Mesendoderm (in vitro differentiated cells): ENCODE measurements around the gene C1orf174.

ENCODE experiments used
- DNase-seq: peaks from one replicate; pipeline ENCODE4 v3.0.0; 2013
- H2AK5ac ChIP-seq: 2 replicates; pipeline ENCODE4 v1.6.1; 2013; ENCODE audit warnings: low read length, inconsistent platforms
- H2BK120ac ChIP-seq: 2 replicates; pipeline ENCODE4 v1.6.1; 2013; ENCODE audit warnings: low read depth, mild to moderate bottlenecking, low read length, moderate library complexity, mixed read lengths
- H2BK15ac ChIP-seq: replicated peaks from 2 replicates; pipeline ENCODE4 v1.6.1; 2013; ENCODE audit warnings: low read depth, mild to moderate bottlenecking, moderate library complexity
- H2BK5ac ChIP-seq: 2 replicates; pipeline ENCODE4 v1.6.1; 2013; ENCODE audit warnings: low read length, inconsistent platforms
- H3K18ac ChIP-seq: 2 replicates; pipeline ENCODE4 v1.6.1; 2013; ENCODE audit warnings: mild to moderate bottlenecking, low read length, mixed read lengths
- H3K23ac ChIP-seq: one replicate; pipeline ENCODE4 v1.6.1; 2013; ENCODE audit warnings: low read length
- H3K27ac ChIP-seq: 2 replicates; pipeline ENCODE4 v1.5.1; 2013; ENCODE audit warnings: low read depth, mild to moderate bottlenecking, inconsistent platforms, low read length, moderate library complexity
- H3K27me3 ChIP-seq: 2 replicates; pipeline ENCODE4 v1.6.1; 2013; ENCODE audit warnings: low read length, control low read depth, mild to moderate bottlenecking, inconsistent platforms; ENCODE audit not compliant: insufficient read depth, poor library complexity
- H3K36me3 ChIP-seq: 2 replicates; pipeline ENCODE4 v1.6.1; 2013; ENCODE audit warnings: low read length, inconsistent platforms; ENCODE audit not compliant: control insufficient read depth, insufficient read depth
- H3K4ac ChIP-seq: one replicate; pipeline ENCODE4 v1.6.1; 2013; ENCODE audit warnings: low read depth, mild to moderate bottlenecking, low read length, moderate library complexity
- H3K4me1 ChIP-seq: 2 replicates; pipeline ENCODE4 v1.6.1; 2013; ENCODE audit warnings: low read depth, low read length, inconsistent platforms; ENCODE audit not compliant: control insufficient read depth
- H3K4me2 ChIP-seq: 2 replicates; pipeline ENCODE4 v1.6.1; 2013; ENCODE audit warnings: low read length
- H3K4me3 ChIP-seq: 2 replicates; pipeline ENCODE4 v1.5.1; 2013; ENCODE audit warnings: mild to moderate bottlenecking, low read length
- H3K56ac ChIP-seq: one replicate; pipeline ENCODE4 v1.6.1; 2013; ENCODE audit warnings: low read length
- H3K79me1 ChIP-seq: 2 replicates; pipeline ENCODE4 v1.6.1; 2013; ENCODE audit warnings: low read length, inconsistent platforms
- H3K79me2 ChIP-seq: 2 replicates; pipeline ENCODE4 v1.6.1; 2013; ENCODE audit warnings: mild to moderate bottlenecking, low read length; ENCODE audit not compliant: control insufficient read depth, insufficient read depth
- H3K9ac ChIP-seq: 2 replicates; pipeline ENCODE4 v1.6.1; 2013; ENCODE audit warnings: low read length, inconsistent platforms
- H4K5ac ChIP-seq: one replicate; pipeline ENCODE4 v1.6.1; 2013; ENCODE audit warnings: low read length
- H4K8ac ChIP-seq: one replicate; pipeline ENCODE4 v1.6.1; 2013; ENCODE audit warnings: low read depth, mild to moderate bottlenecking, control low read depth, low read length, moderate library complexity
- WGBS: extraction: QIAGEN DNeasy Blood & Tissue Kit; methylation state at CpG from one replicate; pipeline ENCODE4 v1.1.7; 2013; ENCODE audit warnings: low lambda C conversion rate, missing lambda C conversion rate; ENCODE audit not compliant: insufficient coverage; ENCODE audit errors: extremely low coverage; 5-methylcytosine and 5-hydroxymethylcytosine counted together

Gene C1orf174

DNA sequence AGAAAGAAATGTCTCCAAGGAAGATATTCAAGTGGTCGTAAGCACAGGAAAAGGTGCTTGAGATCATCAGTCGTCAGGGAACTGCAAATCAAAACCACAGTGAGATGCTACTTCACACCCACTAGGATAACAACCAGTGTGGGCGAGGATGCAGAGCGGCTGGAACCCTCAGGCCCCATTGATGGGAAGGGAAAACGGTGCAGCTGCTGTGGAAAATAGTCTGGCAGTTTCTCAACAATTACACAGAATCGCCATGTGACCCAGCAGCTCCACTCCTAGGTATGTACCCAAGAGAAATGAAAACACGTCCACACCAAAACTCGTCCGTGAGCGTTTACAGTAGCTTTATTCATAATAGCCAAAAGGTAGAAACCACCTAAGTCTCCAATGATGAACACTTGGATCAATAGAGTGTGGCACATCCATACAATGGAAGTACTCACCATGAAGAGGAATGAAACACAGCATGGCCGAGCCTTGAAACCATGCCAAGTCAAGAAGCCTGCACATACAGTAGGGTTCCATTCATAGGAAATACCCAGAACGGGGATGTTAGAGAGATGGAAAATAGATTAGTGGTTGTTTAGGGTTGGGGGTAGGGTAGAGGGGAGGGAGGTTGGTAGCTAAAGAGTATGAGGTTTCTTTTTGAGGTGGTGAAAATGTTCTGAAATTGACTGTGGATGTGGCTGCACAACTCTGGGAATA lies 36.7 kb downstream of the C1orf174 start:
- no peak for DNase-seq
- no peak overlapping the region for H2BK5ac ChIP-seq
- H4K5ac ChIP-seq: no peak overlapping the region
- no peak overlapping the region for H3K23ac ChIP-seq
- no peak overlapping the region for H3K9ac ChIP-seq
- WGBS: no CpG with 5 or more reads among the region's 12 CpGs
- H3K4me2 ChIP-seq: no peak overlapping the region
- H3K79me1 ChIP-seq: no peaks in the 10 kb centered on the region
- no peak overlapping the region for H3K56ac ChIP-seq
- H3K27me3 ChIP-seq: no peaks in the 10 kb centered on the region
- H3K4ac ChIP-seq: no peak overlapping the region
- no peaks in the 10 kb centered on the region for H3K36me3 ChIP-seq
- no peak overlapping the region for H4K8ac ChIP-seq
- no peak overlapping the region for H2BK120ac ChIP-seq
- H3K27ac ChIP-seq: no peak overlapping the region
- H3K79me2 ChIP-seq: no peaks in the 10 kb centered on the region
- no peaks in the 10 kb centered on the region for H3K4me1 ChIP-seq
- no peak overlapping the region for H3K4me3 ChIP-seq
- no peak overlapping the region for H3K18ac ChIP-seq
- H2AK5ac ChIP-seq: no peak overlapping the region
- no peak overlapping the region for H2BK15ac ChIP-seq

DNA sequence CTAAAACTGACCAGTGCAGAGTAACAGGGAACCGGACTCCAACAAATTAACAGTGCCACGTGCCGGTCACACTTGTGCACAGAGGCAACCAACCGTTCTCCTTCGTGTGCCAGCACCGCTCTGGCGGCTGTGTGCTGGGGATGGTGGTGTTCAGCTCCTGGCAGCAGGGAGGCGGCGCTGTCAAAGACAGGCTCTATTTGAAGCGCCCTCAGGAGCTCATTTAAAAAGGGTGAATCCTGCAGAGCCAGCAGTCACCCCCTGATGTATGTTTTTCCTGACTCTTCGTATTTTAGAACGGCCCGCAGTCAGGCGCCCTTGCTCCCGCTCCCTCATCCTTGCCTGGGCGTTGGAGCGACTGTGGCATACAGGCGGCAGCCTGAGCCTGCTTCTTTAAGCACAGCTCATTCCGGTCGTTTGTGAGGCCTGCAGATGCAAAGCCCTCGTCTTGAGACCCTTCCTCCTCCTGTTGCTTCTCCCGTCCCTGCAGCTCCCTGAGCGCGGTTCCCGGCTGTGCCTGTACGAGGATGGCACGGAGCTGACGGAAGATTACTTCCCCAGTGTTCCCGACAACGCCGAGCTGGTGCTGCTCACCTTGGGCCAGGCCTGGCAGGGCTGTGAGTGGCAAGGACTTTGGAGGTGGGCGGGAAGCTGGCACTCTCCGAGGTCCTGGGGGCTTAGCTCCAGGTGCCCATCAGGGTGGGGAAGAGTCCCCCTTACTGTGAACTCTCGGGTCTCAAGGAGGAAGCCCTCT lies 41.7 kb downstream of the C1orf174 start:
- no peaks in the 10 kb centered on the region for H3K4me1 ChIP-seq
- H3K79me1 ChIP-seq: peaks cover 4% of the 10 kb centered on the region
- H3K56ac ChIP-seq: peak overlapping the region; percentile 77
- no peaks in the 10 kb centered on the region for H3K79me2 ChIP-seq
- H3K4me2 ChIP-seq: peak overlapping the region; percentile 84
- H3K23ac ChIP-seq: no peak overlapping the region
- H3K27me3 ChIP-seq: no peaks in the 10 kb centered on the region
- H3K9ac ChIP-seq: peak overlapping the region; percentile 19
- no peak overlapping the region for H3K4ac ChIP-seq
- peak; percentile 34 for DNase-seq
- no peak overlapping the region for H2BK120ac ChIP-seq
- no peak overlapping the region for H4K8ac ChIP-seq
- H3K4me3 ChIP-seq: no peak overlapping the region
- no peak overlapping the region for H2BK5ac ChIP-seq
- H2AK5ac ChIP-seq: no peak overlapping the region
- H3K27ac ChIP-seq: no peak overlapping the region
- H4K5ac ChIP-seq: no peak overlapping the region
- H3K36me3 ChIP-seq: no peaks in the 10 kb centered on the region
- H3K18ac ChIP-seq: no peak overlapping the region
- WGBS: no CpG with 5 or more reads among the region's 34 CpGs
- H2BK15ac ChIP-seq: no peak overlapping the region

DNA sequence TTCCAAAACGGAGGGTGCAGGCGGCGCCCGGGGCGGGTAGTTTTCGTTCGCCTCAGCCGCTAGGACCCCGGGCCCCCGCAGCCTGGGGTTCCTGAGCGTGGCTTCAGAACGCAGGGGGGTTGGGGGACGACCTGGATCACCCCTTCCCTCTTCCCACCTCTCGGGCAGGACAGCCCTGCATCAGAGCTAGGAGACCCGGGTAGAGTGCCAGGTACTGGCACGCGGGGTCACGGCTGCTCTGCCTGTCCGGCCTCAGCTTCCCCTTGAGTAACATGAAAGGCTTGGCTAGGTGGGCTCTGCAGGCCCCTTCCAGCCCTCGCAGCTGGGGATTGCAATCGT lies 42.3 kb downstream of the C1orf174 start:
- H2BK15ac ChIP-seq: no peak overlapping the region
- peaks cover 4% of the 10 kb centered on the region for H3K79me1 ChIP-seq
- peak overlapping the region; percentile 79 for H3K9ac ChIP-seq
- H2BK120ac ChIP-seq: no peak overlapping the region
- H3K4me2 ChIP-seq: peak overlapping the region; percentile 84
- H3K18ac ChIP-seq: no peak overlapping the region
- H2BK5ac ChIP-seq: no peak overlapping the region
- peak overlapping the region; percentile 56 for H3K23ac ChIP-seq
- no peak overlapping the region for H4K5ac ChIP-seq
- no peak for DNase-seq
- no peak overlapping the region for H3K27ac ChIP-seq
- no peaks in the 10 kb centered on the region for H3K4me1 ChIP-seq
- H2AK5ac ChIP-seq: no peak overlapping the region
- no peaks in the 10 kb centered on the region for H3K79me2 ChIP-seq
- no peaks in the 10 kb centered on the region for H3K27me3 ChIP-seq
- WGBS: no CpG with 5 or more reads among the region's 21 CpGs
- no peak overlapping the region for H4K8ac ChIP-seq
- H3K4ac ChIP-seq: no peak overlapping the region
- H3K36me3 ChIP-seq: no peaks in the 10 kb centered on the region
- peak overlapping the region; percentile 78 for H3K4me3 ChIP-seq
- H3K56ac ChIP-seq: peak overlapping the region; percentile 77

DNA sequence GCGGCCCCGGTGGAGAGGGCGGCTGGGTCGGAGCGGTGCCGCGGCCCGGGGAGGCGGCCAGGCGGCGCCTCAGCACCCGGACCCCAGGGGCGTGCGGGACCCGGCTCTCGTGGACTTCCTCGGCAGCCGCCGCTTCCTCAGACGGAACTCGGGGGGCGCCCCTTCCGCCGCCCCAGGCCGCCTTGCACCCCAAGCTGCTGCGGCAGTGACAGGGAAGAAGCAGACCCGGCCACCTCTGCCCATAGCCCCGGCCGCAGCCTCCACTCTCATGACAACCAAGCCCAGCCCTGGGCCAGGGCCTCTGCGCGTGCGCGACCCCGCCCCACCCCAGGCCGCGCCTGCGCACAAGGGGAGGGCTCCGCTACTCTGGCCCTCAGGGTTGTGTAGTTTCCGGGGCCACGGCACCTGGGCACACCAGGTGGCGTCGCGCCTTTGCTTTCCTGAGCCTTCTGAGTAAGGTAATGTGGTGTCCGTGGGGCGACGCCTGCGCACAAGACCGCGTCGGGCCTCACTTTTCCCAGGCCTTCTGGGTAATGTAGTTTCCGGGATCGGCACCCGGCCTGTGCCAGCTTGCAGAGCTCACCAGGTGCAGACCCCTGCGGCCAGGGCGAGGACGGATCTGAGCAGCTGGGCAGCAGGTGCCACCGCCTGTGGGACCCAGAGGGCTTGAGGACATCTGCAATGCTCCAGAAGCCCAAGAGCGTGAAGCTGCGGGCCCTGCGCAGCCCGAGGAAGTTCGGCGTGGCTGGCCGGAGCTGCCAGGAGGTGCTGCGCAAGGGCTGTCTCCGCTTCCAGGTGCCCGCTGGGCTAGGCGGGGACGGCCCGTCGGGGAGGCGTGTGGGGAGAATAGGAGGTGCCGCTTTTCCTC lies 42.9 kb downstream of the C1orf174 start, which contains the start of the genes CEP104 and DFFB:
Gene CEP104, minus strand, starts transcription at position 289 of the 868 bp plus-strand sequence. CDS start 4,804 bp downstream, outside the sequence.
Gene DFFB, plus strand, starts transcription at position 554 of the 868 bp plus-strand sequence. Its CDS starts 128 bp downstream, at position 682.
- no peak within 1 kb of the TSS for H2BK120ac ChIP-seq
- no peaks in the 10 kb centered on the region for H3K36me3 ChIP-seq
- no peaks in the 10 kb centered on the region for H3K27me3 ChIP-seq
- no peak within 1 kb of the TSS for H2AK5ac ChIP-seq
- H3K4me3 ChIP-seq: peak within 1 kb of the TSS; percentile 78
- peak within 1 kb of the TSS; percentile 87 for H3K56ac ChIP-seq
- WGBS: no CpG with 5 or more reads among the region's 73 CpGs
- H3K18ac ChIP-seq: peak within 1 kb of the TSS; percentile 24
- H3K79me2 ChIP-seq: no peaks in the 10 kb centered on the region
- DNase-seq: peak; percentile 99
- no peak within 1 kb of the TSS for H2BK15ac ChIP-seq
- no peak within 1 kb of the TSS for H3K27ac ChIP-seq
- H3K23ac ChIP-seq: peak within 1 kb of the TSS; percentile 56
- no peak within 1 kb of the TSS for H3K4ac ChIP-seq
- H3K4me2 ChIP-seq: peak within 1 kb of the TSS; percentile 84
- no peak within 1 kb of the TSS for H2BK5ac ChIP-seq
- H3K9ac ChIP-seq: peak within 1 kb of the TSS; percentile 79
- peaks cover 4% of the 10 kb centered on the region for H3K79me1 ChIP-seq
- H3K4me1 ChIP-seq: no peaks in the 10 kb centered on the region
- H4K5ac ChIP-seq: no peak within 1 kb of the TSS
- H4K8ac ChIP-seq: no peak within 1 kb of the TSS

DNA sequence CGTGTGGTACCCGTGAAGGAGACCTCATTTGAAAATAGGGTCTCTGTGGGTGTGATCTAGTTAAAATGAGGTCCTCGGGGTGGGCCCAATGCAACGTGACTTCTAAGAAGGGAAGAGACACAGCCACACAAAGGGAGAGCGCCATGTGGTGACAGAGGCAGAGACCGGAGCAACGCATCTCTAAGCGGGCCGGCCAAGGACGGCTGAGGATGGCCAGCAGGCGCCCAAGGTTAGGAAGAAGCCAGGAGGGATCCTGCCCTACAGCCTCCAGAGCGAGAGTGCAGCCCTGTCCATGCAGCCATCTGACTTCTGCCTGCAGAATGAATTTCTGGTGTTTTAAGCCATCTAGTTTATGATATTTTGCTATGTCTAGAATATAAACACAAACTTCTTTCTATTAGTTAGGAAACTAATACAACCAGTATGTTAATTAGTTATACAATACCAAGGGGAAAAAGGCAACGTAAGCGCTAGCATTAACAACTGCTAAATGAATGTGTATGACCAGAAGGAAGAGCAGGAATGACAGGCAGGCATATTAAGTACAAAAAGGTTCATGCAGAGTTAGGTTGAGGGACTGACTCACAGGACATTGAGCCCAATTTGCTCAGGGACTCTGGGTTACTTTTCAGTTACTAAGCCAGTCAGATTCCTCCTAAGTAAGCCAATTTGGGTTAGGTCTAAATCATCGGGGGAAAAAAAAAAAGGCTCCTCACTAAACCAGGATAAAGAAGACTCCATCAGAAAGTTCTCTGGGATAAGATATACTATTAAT lies 47.2 kb downstream of the C1orf174 start:
- DNase-seq: no peak
- Histone ChIP-seq H2BK15ac (no peak overlapping the region), H3K79me2 (no peaks in the 10 kb centered on the region), H3K9ac (no peak overlapping the region), H3K27ac (no peak overlapping the region), H4K8ac (no peak overlapping the region), H4K5ac (no peak overlapping the region), H3K56ac (no peak overlapping the region), H2BK120ac (no peak overlapping the region), H3K4me3 (no peak overlapping the region), H3K79me1 (peaks cover 4% of the 10 kb centered on the region), H3K18ac (no peak overlapping the region), H2BK5ac (no peak overlapping the region), H3K4me2 (no peak overlapping the region), H3K4me1 (no peaks in the 10 kb centered on the region), H3K27me3 (no peaks in the 10 kb centered on the region), H3K23ac (no peak overlapping the region), H3K36me3 (no peaks in the 10 kb centered on the region), H3K4ac (no peak overlapping the region), H2AK5ac (no peak overlapping the region)
- WGBS: no CpG with 5 or more reads among the region's 15 CpGs
